ENCODE data around the gene EPHA6. TPM values are rescaled to one million over a fixed set of nuclear protein-coding genes. Genes with fewer than 3 reads are reported as not detected.

EPHA6 gene
- polyA plus RNA-seq, 2 of the 4 experiments (the other 2 are of a cell fraction) = 0.08 TPM

DNA sequence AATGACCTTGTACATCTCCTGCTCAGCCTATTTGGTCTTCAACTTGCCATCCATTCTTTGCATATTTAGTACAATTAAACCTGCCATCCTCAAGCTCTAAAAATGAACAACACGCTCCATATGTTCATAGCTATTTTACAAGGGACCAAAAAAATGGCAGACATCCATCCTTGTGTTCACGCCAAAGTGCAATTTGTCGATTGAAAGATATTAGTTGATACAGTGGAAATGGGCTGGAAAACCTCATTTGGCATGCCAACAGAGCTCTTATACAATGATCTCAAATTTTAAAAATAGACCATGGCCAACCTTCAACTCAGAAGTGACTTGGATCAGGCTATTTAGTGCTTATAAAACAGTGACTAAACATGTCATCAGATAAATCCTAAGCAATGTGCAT, 536.6 kb downstream of the EPHA6 start:
- ATAC-seq (no peak), DNase-seq (ENCODE audit: low read depth in 1 of 2, low spot score in 1 of 2) (no peak), FAIRE-seq (no peak)
- CTCF ChIA-PET = no interaction called here
- Histone ChIP-seq H3K4me3 (no peak overlapping the region), H3K27ac (no peak overlapping the region), H3K4me1 (no peaks in the 10 kb centered on the region), H3K4me2 (no peak overlapping the region), H3K9me3 (no peaks in the 10 kb centered on the region)
- TF ChIP-seq, protein P1, sequence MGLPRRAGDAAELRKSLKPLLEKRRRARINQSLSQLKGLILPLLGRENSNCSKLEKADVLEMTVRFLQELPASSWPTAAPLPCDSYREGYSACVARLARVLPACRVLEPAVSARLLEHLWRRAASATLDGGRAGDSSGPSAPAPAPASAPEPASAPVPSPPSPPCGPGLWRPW (IDR thresholded peaks at IDR 0.05) = no peak
- no peak for TF ChIP-seq HOXB13 (CRISPR knock-in tag; IDR thresholded peaks at IDR 0.05; ENCODE audit: low read depth)
- no peak for TF ChIP-seq BHLHE40 (IDR thresholded peaks at IDR 0.05; ENCODE audit: low read depth, low read length)
- no peak for TF ChIP-seq FOSB (CRISPR knock-in tag; IDR thresholded peaks at IDR 0.05)
- TF ChIP-seq PHF8 (IDR thresholded peaks at IDR 0.05; ENCODE audit: borderline replicate concordance, low read depth) = no peak
- no peak for TF ChIP-seq TP53 (CRISPR knock-in tag; IDR thresholded peaks at IDR 0.05)
- TF ChIP-seq HOXA7 (CRISPR knock-in tag; IDR thresholded peaks at IDR 0.05) = no peak
- TF ChIP-seq, protein P2, sequence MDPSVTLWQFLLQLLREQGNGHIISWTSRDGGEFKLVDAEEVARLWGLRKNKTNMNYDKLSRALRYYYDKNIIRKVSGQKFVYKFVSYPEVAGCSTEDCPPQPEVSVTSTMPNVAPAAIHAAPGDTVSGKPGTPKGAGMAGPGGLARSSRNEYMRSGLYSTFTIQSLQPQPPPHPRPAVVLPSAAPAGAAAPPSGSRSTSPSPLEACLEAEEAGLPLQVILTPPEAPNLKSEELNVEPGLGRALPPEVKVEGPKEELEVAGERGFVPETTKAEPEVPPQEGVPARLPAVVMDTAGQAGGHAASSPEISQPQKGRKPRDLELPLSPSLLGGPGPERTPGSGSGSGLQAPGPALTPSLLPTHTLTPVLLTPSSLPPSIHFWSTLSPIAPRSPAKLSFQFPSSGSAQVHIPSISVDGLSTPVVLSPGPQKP (IDR thresholded peaks at IDR 0.05; ENCODE audit: low read depth, low read length) = no peak
- no peak for TF ChIP-seq SREBF2 (IDR thresholded peaks at IDR 0.05)
- TF ChIP-seq, protein P3, sequence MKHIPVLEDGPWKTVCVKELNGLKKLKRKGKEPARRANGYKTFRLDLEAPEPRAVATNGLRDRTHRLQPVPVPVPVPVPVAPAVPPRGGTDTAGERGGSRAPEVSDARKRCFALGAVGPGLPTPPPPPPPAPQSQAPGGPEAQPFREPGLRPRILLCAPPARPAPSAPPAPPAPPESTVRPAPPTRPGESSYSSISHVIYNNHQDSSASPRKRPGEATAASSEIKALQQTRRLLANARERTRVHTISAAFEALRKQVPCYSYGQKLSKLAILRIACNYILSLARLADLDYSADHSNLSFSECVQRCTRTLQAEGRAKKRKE (CRISPR knock-in tag; IDR thresholded peaks at IDR 0.05; ENCODE audit: low read depth) = no peak
- TF ChIP-seq, protein P4, sequence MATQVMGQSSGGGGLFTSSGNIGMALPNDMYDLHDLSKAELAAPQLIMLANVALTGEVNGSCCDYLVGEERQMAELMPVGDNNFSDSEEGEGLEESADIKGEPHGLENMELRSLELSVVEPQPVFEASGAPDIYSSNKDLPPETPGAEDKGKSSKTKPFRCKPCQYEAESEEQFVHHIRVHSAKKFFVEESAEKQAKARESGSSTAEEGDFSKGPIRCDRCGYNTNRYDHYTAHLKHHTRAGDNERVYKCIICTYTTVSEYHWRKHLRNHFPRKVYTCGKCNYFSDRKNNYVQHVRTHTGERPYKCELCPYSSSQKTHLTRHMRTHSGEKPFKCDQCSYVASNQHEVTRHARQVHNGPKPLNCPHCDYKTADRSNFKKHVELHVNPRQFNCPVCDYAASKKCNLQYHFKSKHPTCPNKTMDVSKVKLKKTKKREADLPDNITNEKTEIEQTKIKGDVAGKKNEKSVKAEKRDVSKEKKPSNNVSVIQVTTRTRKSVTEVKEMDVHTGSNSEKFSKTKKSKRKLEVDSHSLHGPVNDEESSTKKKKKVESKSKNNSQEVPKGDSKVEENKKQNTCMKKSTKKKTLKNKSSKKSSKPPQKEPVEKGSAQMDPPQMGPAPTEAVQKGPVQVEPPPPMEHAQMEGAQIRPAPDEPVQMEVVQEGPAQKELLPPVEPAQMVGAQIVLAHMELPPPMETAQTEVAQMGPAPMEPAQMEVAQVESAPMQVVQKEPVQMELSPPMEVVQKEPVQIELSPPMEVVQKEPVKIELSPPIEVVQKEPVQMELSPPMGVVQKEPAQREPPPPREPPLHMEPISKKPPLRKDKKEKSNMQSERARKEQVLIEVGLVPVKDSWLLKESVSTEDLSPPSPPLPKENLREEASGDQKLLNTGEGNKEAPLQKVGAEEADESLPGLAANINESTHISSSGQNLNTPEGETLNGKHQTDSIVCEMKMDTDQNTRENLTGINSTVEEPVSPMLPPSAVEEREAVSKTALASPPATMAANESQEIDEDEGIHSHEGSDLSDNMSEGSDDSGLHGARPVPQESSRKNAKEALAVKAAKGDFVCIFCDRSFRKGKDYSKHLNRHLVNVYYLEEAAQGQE (IDR thresholded peaks at IDR 0.05) = no peak
- no peak for TF ChIP-seq EHF (CRISPR knock-in tag; IDR thresholded peaks at IDR 0.05)
- TF ChIP-seq, protein P5, sequence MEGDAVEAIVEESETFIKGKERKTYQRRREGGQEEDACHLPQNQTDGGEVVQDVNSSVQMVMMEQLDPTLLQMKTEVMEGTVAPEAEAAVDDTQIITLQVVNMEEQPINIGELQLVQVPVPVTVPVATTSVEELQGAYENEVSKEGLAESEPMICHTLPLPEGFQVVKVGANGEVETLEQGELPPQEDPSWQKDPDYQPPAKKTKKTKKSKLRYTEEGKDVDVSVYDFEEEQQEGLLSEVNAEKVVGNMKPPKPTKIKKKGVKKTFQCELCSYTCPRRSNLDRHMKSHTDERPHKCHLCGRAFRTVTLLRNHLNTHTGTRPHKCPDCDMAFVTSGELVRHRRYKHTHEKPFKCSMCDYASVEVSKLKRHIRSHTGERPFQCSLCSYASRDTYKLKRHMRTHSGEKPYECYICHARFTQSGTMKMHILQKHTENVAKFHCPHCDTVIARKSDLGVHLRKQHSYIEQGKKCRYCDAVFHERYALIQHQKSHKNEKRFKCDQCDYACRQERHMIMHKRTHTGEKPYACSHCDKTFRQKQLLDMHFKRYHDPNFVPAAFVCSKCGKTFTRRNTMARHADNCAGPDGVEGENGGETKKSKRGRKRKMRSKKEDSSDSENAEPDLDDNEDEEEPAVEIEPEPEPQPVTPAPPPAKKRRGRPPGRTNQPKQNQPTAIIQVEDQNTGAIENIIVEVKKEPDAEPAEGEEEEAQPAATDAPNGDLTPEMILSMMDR (IDR thresholded peaks at IDR 0.05) = no peak
- TF ChIP-seq EP300 (IDR thresholded peaks at IDR 0.05) = no peak
- no peak for TF ChIP-seq FOSL2 (IDR thresholded peaks at IDR 0.05)
- no peak for TF ChIP-seq FOSL2 (CRISPR knock-in tag; IDR thresholded peaks at IDR 0.05)
- no peak for TF ChIP-seq JUN (IDR thresholded peaks at IDR 0.05)
- WGBS (ENCODE audit: missing lambda C conversion rate) = 38% methylated on average over 3 of the region's 3 CpGs
- POLR2A ChIA-PET = no interaction called here

DNA sequence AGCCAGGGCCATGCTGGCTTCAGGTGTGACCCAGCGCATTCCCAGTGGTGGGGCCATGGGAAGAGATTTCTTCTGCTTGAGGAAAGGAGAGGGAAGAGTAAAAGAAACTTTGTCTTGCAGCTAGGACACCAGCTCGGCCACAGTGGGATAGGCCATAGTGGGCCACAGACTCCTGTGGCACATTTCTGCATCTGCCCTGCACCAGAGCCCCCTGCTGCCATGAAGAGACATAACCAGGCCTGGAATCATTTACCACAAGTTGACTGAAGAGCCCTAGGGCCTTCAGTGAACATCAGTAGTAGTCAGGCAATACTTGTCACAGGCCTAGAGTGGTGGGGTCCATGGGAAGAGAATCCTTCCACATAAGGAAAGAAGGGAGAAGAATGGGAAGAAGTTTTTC, 538.8 kb downstream of the EPHA6 start:
- H3K27ac ChIP-seq = no peak overlapping the region
- FAIRE-seq (no peak), ATAC-seq (no peak), DNase-seq (ENCODE audit: low read depth in 1 of 2, low spot score in 1 of 2) (no peak)
- no peak overlapping the region for H3K4me3 ChIP-seq
- CTCF ChIA-PET = interaction anchor here (1.0 kb wide), 1 partner anchor 11 kb away, joined by 3 read pairs; no protein-coding TSS in a partner anchor
- H3K9me3 ChIP-seq = no peaks in the 10 kb centered on the region
- 0% methylated on average over 2 of the region's 2 CpGs for WGBS (ENCODE audit: missing lambda C conversion rate)
- no peaks in the 10 kb centered on the region for H3K4me1 ChIP-seq
- POLR2A ChIA-PET = no interaction called here
- TF ChIP-seq EP300 (IDR thresholded peaks at IDR 0.05) (no peak), KDM1A (IDR thresholded peaks at IDR 0.05; ENCODE audit: low read depth) (no peak), NFE2L2 (conservative IDR thresholded peaks at IDR 0.05; ENCODE audit: low read length) (no peak), JUN (IDR thresholded peaks at IDR 0.05) (no peak), ESRRA (IDR thresholded peaks at IDR 0.05; ENCODE audit: borderline replicate concordance, low read length) (no peak), ZSCAN20 (CRISPR knock-in tag; IDR thresholded peaks at IDR 0.05) (no peak), ZFP36 (IDR thresholded peaks at IDR 0.05; ENCODE audit: borderline replicate concordance, partially characterized antibody) (no peak), GATA3 (IDR thresholded peaks at IDR 0.05; ENCODE audit: borderline replicate concordance) (no peak)
- H3K4me2 ChIP-seq = no peak overlapping the region

Measured in A549 (cell line).